Liver (tissue), 3 donors: ENCODE results near the gene DRAM1.

Experiments
- ATF3 ChIP-seq: IDR thresholded peaks from 2 replicates; pipeline ENCODE4 v1.6.1; 2016; ENCODE audit warnings: antibody characterized with exemption
- CTCF ChIP-seq: fragments of 150-350 bp; IDR thresholded peaks from 2 replicates; pipeline ENCODE4 v1.5.1; 2017; ENCODE audit warnings: improper control_type of control experiment, low read depth, low read length; ENCODE audit not compliant: missing input control
- TAF1 ChIP-seq: conservative IDR thresholded peaks from 2 replicates; pipeline ENCODE4 v1.6.1; 2016; ENCODE audit warnings: antibody characterized with exemption, mild to moderate bottlenecking
- ZBTB33 ChIP-seq: IDR thresholded peaks from 2 replicates; pipeline ENCODE4 v1.6.1; 2016; ENCODE audit warnings: antibody characterized with exemption
- donor health status: healthy.
- donor health status: healthy.

- no peak for TF ChIP-seq CTCF
- no peak for TF ChIP-seq ZBTB33
- no peak for TF ChIP-seq TAF1
- no peak for TF ChIP-seq ATF3
Measured at GRCh38 chr12:101923045-101923718, 45.8 kb downstream of the DRAM1 start.
